Bronchial epithelial cell (primary cell): ENCODE results near the gene CYP2W1. TPM values are rescaled to one million over a fixed set of nuclear protein-coding genes. Genes with fewer than 3 reads are reported as not detected.

Source experiments
- DNase-seq: peaks from one replicate; pipeline ENCODE4 v3.0.0-alpha.2; 2010; ENCODE audit warnings: low read depth
- FAIRE-seq: peaks from 2 replicates; lab custom pipeline; 2011; peaks lifted over from hg19 to GRCh38; lab: Jason Lieb, UNC
- H3K27me3 ChIP-seq: 2 replicates; pipeline ENCODE4 v1.5.1; 2011; ENCODE audit warnings: low read length; ENCODE audit not compliant: control insufficient read depth, insufficient read depth
- H3K36me3 ChIP-seq: 2 replicates; pipeline ENCODE4 v1.5.1; 2011; ENCODE audit warnings: low read length; ENCODE audit not compliant: control insufficient read depth, insufficient read depth
- H3K4me3 ChIP-seq: 2 replicates; pipeline ENCODE4 v1.5.1; 2011; ENCODE audit warnings: mild to moderate bottlenecking, low read depth, low read length, control low read depth
- total RNA-seq: library from RNA; depleted of rRNA; stranded (reverse); fragments of >200 nt; gene quantifications from 2 replicates; pipeline ENCODE4 v1.2.1, GENCODE V29; 2014
- TF ChIP-seq, protein P1 (sequence below): IDR thresholded peaks from 2 replicates; pipeline ENCODE4 v1.5.1; 2011; ENCODE audit warnings: mild to moderate bottlenecking, moderate library complexity, low read length, control low read depth, inconsistent platforms; ENCODE audit not compliant: insufficient read depth, severe bottlenecking

CYP2W1 gene
- total RNA-seq, 1 donor from 2014 or later: not detected

DNA sequence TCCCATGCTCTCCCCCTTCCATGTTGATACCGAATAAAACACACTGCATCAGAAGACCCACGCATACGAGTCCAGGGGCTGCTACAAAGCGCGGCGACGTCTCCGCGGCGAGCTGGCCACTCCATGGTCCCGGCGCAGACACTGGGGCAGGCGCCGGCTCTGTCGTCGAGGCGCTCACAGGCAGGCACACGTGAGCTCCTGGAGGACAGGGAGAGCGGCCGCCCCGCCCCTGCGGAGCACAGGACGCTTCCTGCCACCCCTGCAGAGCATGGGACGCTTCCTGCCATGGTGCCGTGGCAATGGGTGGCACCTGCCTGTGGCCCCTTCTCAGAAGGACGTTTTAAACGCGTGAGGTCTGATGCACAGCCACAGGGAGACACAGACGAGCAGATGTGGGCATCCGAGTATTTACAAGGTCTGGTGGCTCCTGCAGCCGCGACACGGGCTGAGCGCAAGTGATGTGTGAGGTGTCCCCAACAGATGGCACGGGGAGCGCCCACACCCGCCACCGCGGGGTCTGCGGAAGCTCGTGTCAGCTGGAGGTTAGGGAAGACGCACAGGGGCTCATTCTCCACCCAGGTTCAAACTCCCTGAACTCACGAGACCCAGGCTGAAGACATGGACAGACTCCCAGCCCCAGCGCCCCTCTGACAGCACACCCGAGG lies 40.0 kb downstream of the CYP2W1 start:
- no peaks in the 10 kb centered on the region for H3K27me3 ChIP-seq
- TF ChIP-seq, protein P1, sequence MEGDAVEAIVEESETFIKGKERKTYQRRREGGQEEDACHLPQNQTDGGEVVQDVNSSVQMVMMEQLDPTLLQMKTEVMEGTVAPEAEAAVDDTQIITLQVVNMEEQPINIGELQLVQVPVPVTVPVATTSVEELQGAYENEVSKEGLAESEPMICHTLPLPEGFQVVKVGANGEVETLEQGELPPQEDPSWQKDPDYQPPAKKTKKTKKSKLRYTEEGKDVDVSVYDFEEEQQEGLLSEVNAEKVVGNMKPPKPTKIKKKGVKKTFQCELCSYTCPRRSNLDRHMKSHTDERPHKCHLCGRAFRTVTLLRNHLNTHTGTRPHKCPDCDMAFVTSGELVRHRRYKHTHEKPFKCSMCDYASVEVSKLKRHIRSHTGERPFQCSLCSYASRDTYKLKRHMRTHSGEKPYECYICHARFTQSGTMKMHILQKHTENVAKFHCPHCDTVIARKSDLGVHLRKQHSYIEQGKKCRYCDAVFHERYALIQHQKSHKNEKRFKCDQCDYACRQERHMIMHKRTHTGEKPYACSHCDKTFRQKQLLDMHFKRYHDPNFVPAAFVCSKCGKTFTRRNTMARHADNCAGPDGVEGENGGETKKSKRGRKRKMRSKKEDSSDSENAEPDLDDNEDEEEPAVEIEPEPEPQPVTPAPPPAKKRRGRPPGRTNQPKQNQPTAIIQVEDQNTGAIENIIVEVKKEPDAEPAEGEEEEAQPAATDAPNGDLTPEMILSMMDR: no peak
- no peak overlapping the region for H3K4me3 ChIP-seq
- H3K36me3 ChIP-seq: peaks cover 27% of the 10 kb centered on the region
- FAIRE-seq (peak; percentile 43), DNase-seq (no peak)

DNA sequence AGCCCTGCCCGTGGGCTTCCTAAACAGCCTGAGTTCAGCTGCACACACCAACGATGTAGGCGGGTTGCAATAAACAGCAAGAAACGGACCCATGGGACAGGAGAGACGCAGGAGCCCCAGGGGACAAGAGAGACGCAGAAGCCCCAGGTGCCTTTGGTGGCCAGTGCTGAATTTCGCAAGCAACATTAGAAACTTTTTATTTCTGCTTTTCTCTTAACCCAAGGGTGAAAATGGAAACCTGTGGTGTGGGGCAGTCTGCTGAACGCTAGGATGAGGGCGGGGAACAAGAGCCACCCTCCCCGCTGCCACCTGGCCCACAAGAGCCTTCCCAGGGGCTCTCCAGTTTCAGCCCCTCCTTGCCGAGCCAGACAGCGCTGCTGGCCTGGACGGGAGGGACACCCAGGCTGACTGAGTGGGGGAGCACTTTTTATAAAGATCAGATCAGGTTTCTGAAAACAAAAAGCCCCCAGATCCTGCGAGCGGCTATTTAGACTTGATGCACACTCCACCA lies 41.4 kb downstream of the CYP2W1 start:
- TF ChIP-seq, protein P1: no peak
- Histone ChIP-seq H3K36me3 (peaks cover 23% of the 10 kb centered on the region), H3K27me3 (no peaks in the 10 kb centered on the region), H3K4me3 (no peak overlapping the region)
- no peak for DNase-seq
- FAIRE-seq: no peak

DNA sequence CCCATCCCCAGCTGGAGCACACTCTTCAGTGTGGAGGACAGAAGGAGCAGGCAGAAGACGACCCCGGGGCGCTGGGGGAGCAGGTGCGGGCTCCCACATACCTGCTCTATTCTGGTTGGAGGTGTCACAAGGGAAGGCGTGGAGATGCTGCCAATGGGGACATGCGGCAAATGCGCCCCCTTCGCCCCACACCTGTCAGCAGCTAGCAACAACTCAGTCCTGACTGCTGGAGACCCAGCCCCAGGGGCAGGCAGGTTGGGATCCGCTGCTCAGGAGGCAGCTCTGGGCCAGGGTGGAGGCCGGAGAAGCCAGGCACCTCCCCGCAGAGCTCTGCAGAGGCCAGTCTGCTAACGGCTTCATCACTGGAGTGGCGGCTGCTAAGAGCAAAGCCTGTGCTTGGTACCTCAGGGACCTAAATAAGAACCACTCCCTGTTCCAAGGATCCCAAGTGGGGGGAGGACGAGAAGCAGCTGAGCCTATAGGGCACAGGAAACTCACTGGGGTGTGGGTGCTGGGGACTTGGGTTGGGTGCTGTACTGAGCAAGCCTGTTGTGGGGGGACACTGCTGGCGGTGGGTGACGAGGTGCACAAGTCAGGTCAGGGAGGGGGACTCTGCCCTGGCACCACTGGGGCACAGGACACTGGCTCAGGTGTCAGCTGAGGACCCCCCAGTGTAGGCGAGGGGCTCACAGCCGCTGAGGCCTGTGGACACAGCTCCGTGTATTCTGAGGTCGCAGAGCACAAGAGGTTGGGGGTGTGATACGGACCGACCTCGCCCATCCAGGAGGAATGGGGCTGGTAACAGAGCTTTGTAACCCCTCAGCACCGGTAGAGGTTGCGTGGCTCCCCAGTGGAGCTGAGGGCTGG lies 42.1 kb downstream of the CYP2W1 start:
- TF ChIP-seq, protein P1: no peak
- DNase-seq: no peak
- Histone ChIP-seq H3K36me3 (peaks cover 20% of the 10 kb centered on the region), H3K4me3 (no peak overlapping the region), H3K27me3 (no peaks in the 10 kb centered on the region)
- no peak for FAIRE-seq

DNA sequence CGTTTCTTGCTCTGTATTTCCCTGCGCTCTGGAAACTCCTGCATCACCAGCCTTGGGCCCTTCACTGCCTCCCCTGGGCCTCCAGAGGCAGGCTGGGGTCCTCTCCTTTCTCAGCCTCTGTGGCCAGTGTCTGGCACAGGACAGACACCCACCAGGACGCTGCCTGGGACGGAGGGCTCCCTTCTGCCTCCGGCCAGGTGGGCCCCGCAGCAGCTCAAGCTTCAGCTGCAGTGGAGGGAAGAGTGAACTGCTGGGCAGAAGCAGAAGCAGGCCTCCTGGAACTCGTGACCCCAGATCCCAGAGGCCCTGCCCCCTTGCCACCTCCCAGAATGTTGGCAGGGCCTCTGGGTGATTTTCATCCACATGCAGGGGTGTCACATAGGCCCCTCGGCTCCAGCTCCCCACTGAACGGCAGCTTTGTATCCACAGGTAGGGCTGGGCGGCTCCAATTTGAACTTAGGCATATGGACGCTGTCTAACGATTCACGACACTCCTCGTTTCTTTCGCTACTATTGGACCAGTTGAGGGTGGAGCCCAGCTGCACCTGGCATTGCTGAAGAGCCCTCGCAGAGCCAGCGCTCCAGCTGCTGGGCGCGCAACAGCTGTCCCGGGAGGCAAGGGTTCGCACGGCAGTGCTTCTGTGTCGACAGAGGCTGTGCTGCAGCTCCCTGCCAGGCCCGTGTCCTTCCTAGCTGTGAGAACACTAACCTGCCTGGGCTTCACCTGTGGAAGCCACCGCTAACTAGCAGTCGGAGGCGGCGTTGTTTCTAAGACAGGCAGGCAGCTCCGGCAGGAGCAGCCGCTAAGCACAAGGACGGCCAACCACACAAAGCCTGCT lies 43.0 kb downstream of the CYP2W1 start:
- Histone ChIP-seq H3K36me3 (peaks cover 18% of the 10 kb centered on the region), H3K4me3 (no peak overlapping the region), H3K27me3 (no peaks in the 10 kb centered on the region)
- FAIRE-seq (no peak), DNase-seq (no peak)
- TF ChIP-seq, protein P1: no peak

DNA sequence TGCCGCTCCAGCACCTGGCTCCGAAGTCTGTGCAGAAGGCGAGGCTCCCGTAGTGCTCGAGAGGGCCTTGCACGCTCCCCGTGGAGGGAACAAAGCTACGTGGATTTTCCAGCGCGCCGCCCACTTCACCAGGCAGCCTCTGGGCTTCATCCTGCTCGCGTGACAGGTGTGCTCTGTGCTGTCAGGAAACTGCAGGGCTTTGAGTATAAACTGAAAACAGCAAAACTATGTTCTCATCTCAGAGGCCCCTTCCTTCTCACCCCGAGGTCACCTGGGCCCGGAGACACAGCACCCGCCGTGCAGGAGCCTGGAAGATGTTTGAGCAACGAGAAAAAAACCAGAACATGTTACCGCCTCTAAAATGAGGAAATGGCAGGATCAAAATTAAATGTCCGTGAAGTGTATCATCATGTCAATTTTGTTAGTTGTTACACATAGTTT lies 43.8 kb downstream of the CYP2W1 start:
- no peak for FAIRE-seq

More for the DNA sequence above, 43.8 kb downstream of the CYP2W1 start:
- Histone ChIP-seq H3K36me3 (peaks cover 17% of the 10 kb centered on the region), H3K4me3 (peak overlapping the region; percentile 73), H3K27me3 (no peaks in the 10 kb centered on the region)
- TF ChIP-seq, protein P1: no peak
- no peak for DNase-seq
